ENCODE results near the gene VCP.

The VCP gene

GRCh38 chr9:35089434-35089833 lies 17.0 kb upstream of the VCP start:
- no peaks in the 10 kb centered on the region for H3K27me3 ChIP-seq (replicated peaks in 2 of 5; ENCODE audit: control insufficient read depth in 4 of 5, insufficient read depth in 5 of 5, low read length in 4 of 5)
- DNase-seq: no peak
- POLR2A ChIA-PET: interaction anchor here (0.6 kb wide), 1 partner anchor 17 kb away, joined by 3 read pairs; the partner anchor contains the start of gene VCP
- 100% methylated on average over 2 of the region's 2 CpGs for WGBS (ENCODE audit: insufficient coverage)
- H3K27ac ChIP-seq (ENCODE audit: insufficient read depth in 1 of 2, low read depth in 1 of 2, low read length in 2 of 2, poor library complexity in 1 of 2, severe bottlenecking in 2 of 2): no peak overlapping the region
- no peaks in the 10 kb centered on the region for H3K4me1 ChIP-seq (ENCODE audit: control extremely low read depth in 1 of 4, control insufficient read depth in 4 of 4, insufficient read depth in 4 of 4, low read length in 3 of 4)
- peaks cover 18 to 79% (median 62%) of the 10 kb centered on the region in 4 experiments for H3K36me3 ChIP-seq (ENCODE audit: control insufficient read depth in 4 of 4, insufficient read depth in 4 of 4, low read length in 3 of 4)
- CTCF ChIA-PET: no interaction called here
- no peaks in the 10 kb centered on the region for H3K9me3 ChIP-seq (ENCODE audit: control extremely low read depth in 1 of 5, control insufficient read depth in 4 of 5, insufficient read depth in 2 of 5, low read depth in 1 of 5, low read length in 4 of 5)
- H3K4me3 ChIP-seq (ENCODE audit: control insufficient read depth in 1 of 7, extremely low read depth in 1 of 7, insufficient read depth in 4 of 7, low read depth in 2 of 7, low read length in 6 of 7): no peak overlapping the region

- Histone ChIP-seq H3K9me3 (ENCODE audit: control extremely low read depth in 1 of 5, control insufficient read depth in 4 of 5, insufficient read depth in 2 of 5, low read depth in 1 of 5, low read length in 4 of 5) (no peaks in the 10 kb centered on the region), H3K27ac (ENCODE audit: insufficient read depth in 1 of 2, low read depth in 1 of 2, low read length in 2 of 2, poor library complexity in 1 of 2, severe bottlenecking in 2 of 2) (no peak overlapping the region), H3K36me3 (ENCODE audit: control insufficient read depth in 4 of 4, insufficient read depth in 4 of 4, low read length in 3 of 4) (peaks cover 10 to 38% (median 28%) of the 10 kb centered on the region in 4 experiments), H3K4me3 (ENCODE audit: control insufficient read depth in 1 of 7, extremely low read depth in 1 of 7, insufficient read depth in 4 of 7, low read depth in 2 of 7, low read length in 6 of 7) (no peak overlapping the region), H3K27me3 (replicated peaks in 2 of 5; ENCODE audit: control insufficient read depth in 4 of 5, insufficient read depth in 5 of 5, low read length in 4 of 5) (no peaks in the 10 kb centered on the region), H3K4me1 (ENCODE audit: control extremely low read depth in 1 of 4, control insufficient read depth in 4 of 4, insufficient read depth in 4 of 4, low read length in 3 of 4) (peaks cover 0 to 5% (median 2%) of the 10 kb centered on the region in 4 experiments)
- ChIA-PET CTCF (no interaction called here), POLR2A (no interaction called here)
- DNase-seq: no peak
- WGBS (ENCODE audit: insufficient coverage): 94% methylated on average over 2 of the region's 2 CpGs
Measured at GRCh38 chr9:35085078-35085477, 12.7 kb upstream of the VCP start.

- Histone ChIP-seq H3K27me3 (replicated peaks in 2 of 5; ENCODE audit: control insufficient read depth in 4 of 5, insufficient read depth in 5 of 5, low read length in 4 of 5) (no peaks in the 10 kb centered on the region), H3K27ac (ENCODE audit: insufficient read depth in 1 of 2, low read depth in 1 of 2, low read length in 2 of 2, poor library complexity in 1 of 2, severe bottlenecking in 2 of 2) (peak within 1 kb of the TSS in 1 of 2 experiments; percentile 67), H3K36me3 (ENCODE audit: control insufficient read depth in 4 of 4, insufficient read depth in 4 of 4, low read length in 3 of 4) (peaks cover 6 to 35% (median 14%) of the 10 kb centered on the region in 4 experiments), H3K4me1 (ENCODE audit: control extremely low read depth in 1 of 4, control insufficient read depth in 4 of 4, insufficient read depth in 4 of 4, low read length in 3 of 4) (peaks cover 2 to 22% (median 19%) of the 10 kb centered on the region in 4 experiments), H3K4me3 (ENCODE audit: control insufficient read depth in 1 of 7, extremely low read depth in 1 of 7, insufficient read depth in 4 of 7, low read depth in 2 of 7, low read length in 6 of 7) (peak within 1 kb of the TSS; percentile 72 to 86 (median 84)), H3K9me3 (ENCODE audit: control extremely low read depth in 1 of 5, control insufficient read depth in 4 of 5, insufficient read depth in 2 of 5, low read depth in 1 of 5, low read length in 4 of 5) (no peaks in the 10 kb centered on the region)
- CTCF ChIA-PET: interaction anchor here (0.6 to 9.3 kb wide), 7 partner anchors 8 to 28 kb away, joined by 3 to 87 read pairs (median 4); partner anchors contain the start of genes PIGO and VCP
- POLR2A ChIA-PET: interaction anchor here (0.7 to 2.9 kb wide), 7 partner anchors 7 to 36 kb away, joined by 3 to 10 read pairs (median 4); partner anchors contain the start of genes ATOSB, STOML2 and VCP
- under 1% methylated on average over 58 of the region's 67 CpGs for WGBS (ENCODE audit: insufficient coverage)
- DNase-seq: peak; percentile 88 to 94 (median 92)
Measured at GRCh38 chr9:35079426-35080341, 7.3 kb upstream of the VCP start, which contains the start of gene FANCG. FANCG (minus strand) TSS chr9:35079942; CDS start chr9:35079524, 418 bp downstream.

GRCh38 chr9:35079041-35079425 lies 6.6 kb upstream of the VCP start:
- Histone ChIP-seq H3K27ac (ENCODE audit: insufficient read depth in 1 of 2, low read depth in 1 of 2, low read length in 2 of 2, poor library complexity in 1 of 2, severe bottlenecking in 2 of 2) (peak overlapping the region in 1 of 2 experiments; percentile 67), H3K4me3 (ENCODE audit: control insufficient read depth in 1 of 7, extremely low read depth in 1 of 7, insufficient read depth in 4 of 7, low read depth in 2 of 7, low read length in 6 of 7) (peak overlapping the region; percentile 72 to 86 (median 84)), H3K27me3 (replicated peaks in 2 of 5; ENCODE audit: control insufficient read depth in 4 of 5, insufficient read depth in 5 of 5, low read length in 4 of 5) (no peaks in the 10 kb centered on the region), H3K9me3 (ENCODE audit: control extremely low read depth in 1 of 5, control insufficient read depth in 4 of 5, insufficient read depth in 2 of 5, low read depth in 1 of 5, low read length in 4 of 5) (no peaks in the 10 kb centered on the region), H3K36me3 (ENCODE audit: control insufficient read depth in 4 of 4, insufficient read depth in 4 of 4, low read length in 3 of 4) (peaks cover 7 to 41% (median 21%) of the 10 kb centered on the region in 4 experiments), H3K4me1 (ENCODE audit: control extremely low read depth in 1 of 4, control insufficient read depth in 4 of 4, insufficient read depth in 4 of 4, low read length in 3 of 4) (peaks cover 2 to 22% (median 19%) of the 10 kb centered on the region in 4 experiments)
- 11% methylated on average over 9 of the region's 10 CpGs for WGBS (ENCODE audit: insufficient coverage)
- CTCF ChIA-PET: interaction anchor here (0.7 to 9.3 kb wide), 5 partner anchors 10 to 28 kb away, joined by 3 to 87 read pairs (median 4); partner anchors contain the start of gene PIGO
- POLR2A ChIA-PET: interaction anchor here (0.8 to 1.7 kb wide), 3 partner anchors 18 to 37 kb away, joined by 3 to 6 read pairs (median 4); partner anchors contain the start of genes ATOSB and STOML2
- DNase-seq: no peak

- CTCF ChIA-PET: interaction anchor here (1.1 to 9.3 kb wide), 4 partner anchors 15 to 398 kb away, joined by 3 to 87 read pairs (median 7); partner anchors contain the start of gene PIGO
- WGBS (ENCODE audit: insufficient coverage): no CpG with 5 or more reads among the region's 4 CpGs
- no peaks in the 10 kb centered on the region for H3K9me3 ChIP-seq (ENCODE audit: control extremely low read depth in 1 of 5, control insufficient read depth in 4 of 5, insufficient read depth in 2 of 5, low read depth in 1 of 5, low read length in 4 of 5)
- POLR2A ChIA-PET: interaction anchor here (0.6 kb wide), 1 partner anchor 20 kb away, joined by 3 read pairs; no protein-coding TSS in a partner anchor
- peak overlapping the region in 2 of 7 experiments; percentile 84 to 86 for H3K4me3 ChIP-seq (ENCODE audit: control insufficient read depth in 1 of 7, extremely low read depth in 1 of 7, insufficient read depth in 4 of 7, low read depth in 2 of 7, low read length in 6 of 7)
- H3K27ac ChIP-seq (ENCODE audit: insufficient read depth in 1 of 2, low read depth in 1 of 2, low read length in 2 of 2, poor library complexity in 1 of 2, severe bottlenecking in 2 of 2): no peak overlapping the region
- peaks cover 7 to 51% (median 24%) of the 10 kb centered on the region in 4 experiments for H3K36me3 ChIP-seq (ENCODE audit: control insufficient read depth in 4 of 4, insufficient read depth in 4 of 4, low read length in 3 of 4)
- peaks cover 4 to 25% (median 20%) of the 10 kb centered on the region in 4 experiments for H3K4me1 ChIP-seq (ENCODE audit: control extremely low read depth in 1 of 4, control insufficient read depth in 4 of 4, insufficient read depth in 4 of 4, low read length in 3 of 4)
- no peak for DNase-seq
- H3K27me3 ChIP-seq (replicated peaks in 2 of 5; ENCODE audit: control insufficient read depth in 4 of 5, insufficient read depth in 5 of 5, low read length in 4 of 5): no peaks in the 10 kb centered on the region
Measured at GRCh38 chr9:35078066-35078465, 5.6 kb upstream of the VCP start.

- peaks cover 7 to 53% (median 24%) of the 10 kb centered on the region in 4 experiments for H3K36me3 ChIP-seq (ENCODE audit: control insufficient read depth in 4 of 4, insufficient read depth in 4 of 4, low read length in 3 of 4)
- no peak overlapping the region for H3K27ac ChIP-seq (ENCODE audit: insufficient read depth in 1 of 2, low read depth in 1 of 2, low read length in 2 of 2, poor library complexity in 1 of 2, severe bottlenecking in 2 of 2)
- H3K4me1 ChIP-seq (ENCODE audit: control extremely low read depth in 1 of 4, control insufficient read depth in 4 of 4, insufficient read depth in 4 of 4, low read length in 3 of 4): peaks cover 8 to 29% (median 24%) of the 10 kb centered on the region in 4 experiments
- ChIA-PET CTCF (interaction anchor here (0.7 to 9.3 kb wide), 6 partner anchors 10 to 374 kb away, joined by 3 to 87 read pairs (median 3); partner anchors contain the start of gene PIGO), POLR2A (no interaction called here)
- no peak for DNase-seq
- no peaks in the 10 kb centered on the region for H3K9me3 ChIP-seq (ENCODE audit: control extremely low read depth in 1 of 5, control insufficient read depth in 4 of 5, insufficient read depth in 2 of 5, low read depth in 1 of 5, low read length in 4 of 5)
- H3K27me3 ChIP-seq (replicated peaks in 2 of 5; ENCODE audit: control insufficient read depth in 4 of 5, insufficient read depth in 5 of 5, low read length in 4 of 5): no peaks in the 10 kb centered on the region
- WGBS (ENCODE audit: insufficient coverage): 91% methylated on average over 4 of the region's 4 CpGs
- no peak overlapping the region for H3K4me3 ChIP-seq (ENCODE audit: control insufficient read depth in 1 of 7, extremely low read depth in 1 of 7, insufficient read depth in 4 of 7, low read depth in 2 of 7, low read length in 6 of 7)
Measured at GRCh38 chr9:35076848-35077247, 4.4 kb upstream of the VCP start.
